Occipital lobe (tissue), 2 donors: Measurements from ENCODE around the gene ZNF845. TPM values are rescaled to one million over a fixed set of nuclear protein-coding genes. Genes with fewer than 3 reads are reported as not detected.
A peak's percentile ranks its signal among the peaks of the same experiment; 100 is the strongest.
"Not testable (repeated sequence)": the region's sequence is repeated elsewhere in the genome, so short reads cannot be mapped to it uniquely, and the experiment has no call there.

ENCODE experiments used
- DNase-seq: peaks from one replicate; lab custom pipeline; 2025; lab: John Stamatoyannopoulos, UW
- total RNA-seq: library from RNA; depleted of rRNA; stranded (reverse); fragments of >200 nt; gene quantifications from one replicate; pipeline ENCODE4 v1.2.3, GENCODE V29; 2014

The ZNF845 gene
- total RNA-seq, 1 donor from 2014 or later = 27.3 TPM

GRCh38 chr19:53381376-53381775 is 47.8 kb downstream of the ZNF845 start:
- no peak for DNase-seq

- no peak for DNase-seq
Observed at GRCh38 chr19:53388168-53388567, 54.6 kb downstream of the ZNF845 start.

- no peak for DNase-seq
Observed at GRCh38 chr19:53388904-53389303, 55.4 kb downstream of the ZNF845 start.

DNA sequence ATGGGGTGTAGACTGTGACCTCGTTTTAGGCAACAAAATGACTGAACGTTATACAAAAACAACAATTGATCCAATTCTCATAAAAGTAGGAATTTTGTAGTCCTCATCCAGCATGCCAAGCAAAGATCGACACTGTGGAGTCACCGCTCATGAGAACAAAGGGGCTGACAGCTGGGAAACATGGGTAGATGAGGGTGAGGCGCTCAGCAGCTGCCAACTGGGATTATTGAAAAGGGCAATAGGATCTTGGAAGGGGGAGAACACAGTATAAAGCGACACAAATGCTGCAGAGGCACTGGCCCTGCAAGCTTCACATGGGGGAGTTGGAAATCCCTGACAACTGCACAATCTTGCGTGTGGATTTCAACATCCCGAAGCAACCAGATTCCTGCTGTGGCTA is 56.0 kb downstream of the ZNF845 start:
- no peak for DNase-seq

DNA sequence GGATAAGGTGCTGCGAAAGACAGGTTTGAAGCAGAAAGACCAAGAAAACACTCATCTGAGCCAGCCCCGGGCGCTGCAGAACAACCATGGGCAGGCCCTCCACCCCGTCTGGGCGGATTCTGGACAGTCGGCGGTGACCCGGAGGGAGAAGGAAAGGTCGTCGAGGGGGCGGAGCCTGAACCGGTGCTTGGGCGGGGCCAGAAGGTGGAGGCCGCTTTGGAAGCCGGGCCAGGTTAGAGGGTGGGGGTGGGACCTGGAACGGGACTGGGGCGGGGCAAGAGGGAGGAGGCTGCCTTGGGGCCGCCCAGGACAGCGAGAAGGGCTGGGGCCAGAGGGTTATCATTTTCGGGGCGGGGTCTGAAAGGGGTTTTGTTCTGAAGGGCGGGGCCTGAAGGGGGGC is 56.4 kb downstream of the ZNF845 start:
- DNase-seq = no peak

DNA sequence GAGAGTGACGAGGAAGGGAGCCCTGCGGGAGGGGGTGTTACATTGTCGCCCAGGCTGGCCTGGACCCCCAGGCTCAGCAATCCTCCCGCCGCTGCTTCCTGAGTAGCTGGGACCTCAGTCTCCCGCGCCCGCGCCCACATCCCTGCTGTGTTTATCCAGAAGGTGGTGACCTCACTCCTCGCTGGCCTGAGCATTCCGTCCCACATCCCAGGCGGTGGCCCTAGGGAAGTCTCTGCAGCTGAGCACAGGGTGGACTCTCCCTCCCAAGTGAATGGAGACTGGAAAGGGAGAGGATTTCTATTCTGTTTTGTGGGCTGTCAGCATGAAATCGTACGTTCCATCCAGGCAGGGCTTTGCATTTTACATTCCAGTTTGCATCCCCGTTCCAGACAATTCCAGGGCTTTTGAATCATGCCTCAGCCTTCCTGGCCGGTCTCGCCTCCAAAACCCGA is 61.0 kb downstream of the ZNF845 start:
- DNase-seq = no peak

DNA sequence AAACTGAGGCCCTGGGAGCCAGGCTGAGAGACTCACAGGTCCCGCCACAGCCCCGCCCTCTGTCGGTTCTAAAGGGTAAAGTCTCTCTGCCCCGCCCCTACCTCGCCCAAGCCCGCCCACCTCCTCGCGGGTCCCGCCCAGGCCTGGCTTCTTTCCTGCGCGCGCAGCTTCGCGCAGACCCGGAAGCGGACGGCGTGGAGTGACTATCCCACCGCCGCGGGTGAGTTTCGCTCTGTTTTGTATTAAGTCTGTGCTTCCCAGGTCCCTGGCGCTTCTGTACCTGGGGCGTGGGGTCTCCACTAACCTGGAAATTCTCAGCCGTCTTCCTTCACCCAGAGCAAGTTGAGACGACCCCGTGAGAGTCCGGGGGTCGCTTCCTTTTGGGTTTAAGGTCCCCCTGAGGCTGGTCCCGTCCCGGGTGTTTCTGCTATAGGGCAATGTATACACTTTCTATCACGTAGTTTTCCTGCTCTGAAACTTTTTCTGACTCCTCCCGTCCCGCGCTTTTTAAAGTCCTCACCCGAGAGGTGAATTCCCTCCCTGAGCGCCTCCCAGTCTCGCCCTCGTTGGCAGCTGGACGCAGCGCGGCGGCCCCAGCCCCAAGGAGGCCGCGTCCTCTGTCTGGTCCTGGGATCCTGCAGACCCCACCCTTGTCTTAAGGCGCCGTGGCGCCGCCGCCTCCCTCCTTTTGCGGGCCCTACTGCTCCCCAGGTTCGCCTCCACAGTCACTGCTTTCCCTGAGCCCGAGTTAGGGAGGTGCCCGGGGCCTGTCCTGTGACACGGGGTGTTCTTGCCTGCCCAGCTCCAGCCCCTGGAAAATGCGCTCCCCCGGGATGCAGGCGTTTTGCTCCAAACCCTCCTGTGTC is 61.7 kb downstream of the ZNF845 start, which contains the start of gene ZNF765:
Gene ZNF765 (plus strand): TSS at position 176 of the 866 bp plus-strand sequence. CDS start 2,867 bp downstream, outside the sequence.
- DNase-seq = peak; percentile 86

- not testable (repeated sequence) for DNase-seq
Observed at GRCh38 chr19:53395840-53396524, 62.4 kb downstream of the ZNF845 start.

DNA sequence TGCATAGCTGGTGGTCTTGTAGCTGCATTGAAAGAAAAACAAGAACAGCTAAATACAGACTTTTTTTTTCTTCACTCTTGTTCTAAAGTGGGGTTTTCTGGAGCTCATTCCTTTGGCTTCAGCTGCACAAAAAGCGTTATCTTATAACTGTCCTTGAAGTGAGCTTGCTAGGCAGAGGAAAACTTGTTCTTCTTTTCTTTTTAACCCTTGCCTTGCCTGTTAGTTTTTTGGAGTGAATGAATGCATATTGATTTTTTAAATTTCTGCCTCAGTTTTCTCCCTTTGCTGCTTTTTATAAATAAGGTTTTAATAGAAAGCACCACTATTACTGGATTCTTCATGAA is 62.9 kb downstream of the ZNF845 start:
- no peak for DNase-seq

- DNase-seq = not testable (repeated sequence)
Observed at GRCh38 chr19:53397918-53398317, 64.4 kb downstream of the ZNF845 start.

Other genes with a start within 250 kb of the ZNF845 start
- 35.1 TPM for gene ZNF160, start 230.3 kb upstream of the ZNF845 start, total RNA-seq
- gene ZNF415, start 200.8 kb upstream of the ZNF845 start, total RNA-seq = 24.3 TPM
- gene ZNF347, start 174.7 kb upstream of the ZNF845 start, total RNA-seq = 20.7 TPM
- gene ZNF665, start 140.4 kb upstream of the ZNF845 start, total RNA-seq = 5.8 TPM
- gene ZNF677, start 78.9 kb upstream of the ZNF845 start, total RNA-seq = 39.0 TPM
- 0.31 TPM for gene VN1R2, start 75.5 kb upstream of the ZNF845 start, total RNA-seq
- gene VN1R4, start 66.0 kb upstream of the ZNF845 start, total RNA-seq = not detected
- gene ZNF525, start 32.0 kb downstream of the ZNF845 start, total RNA-seq = 37.1 TPM
- gene ZNF765, start 61.4 kb downstream of the ZNF845 start, total RNA-seq = 33.7 TPM
- 20.7 TPM for gene ZNF761, start 98.2 kb downstream of the ZNF845 start, total RNA-seq
- 6.6 TPM for gene ZNF813, start 134.0 kb downstream of the ZNF845 start, total RNA-seq
- 18.2 TPM for gene ZNF331, start 204.4 kb downstream of the ZNF845 start, total RNA-seq